ENCODE results near the gene CHMP2A.

The CHMP2A gene

DNA sequence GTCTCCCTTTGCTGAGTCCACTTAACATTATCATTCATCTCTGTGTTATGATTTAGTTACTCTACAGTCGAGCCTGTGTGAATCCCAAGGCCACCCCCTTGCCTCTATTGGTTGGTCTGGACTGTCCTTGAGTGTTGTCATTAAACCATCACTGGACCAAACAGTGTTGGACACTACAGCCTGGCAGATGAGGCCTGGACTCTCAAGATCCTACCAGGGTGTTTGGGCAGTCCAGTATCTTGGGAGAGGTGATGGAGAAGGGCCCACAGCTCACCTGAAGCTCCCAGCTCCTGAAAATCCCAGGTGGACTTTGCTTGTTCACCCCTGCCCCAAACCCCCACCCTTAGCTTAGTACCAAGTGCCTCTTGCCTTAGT, 3.8 kb downstream of the CHMP2A start:
- in situ Hi-C loops (cut with HindIII; ENCODE audit: low pct_ligation_motif_present, low sequenced_read_pairs), result no loop called here
- H3K4me3 ChIP-seq (ENCODE audit: low read depth, low read length), result no peak overlapping the region
- no peaks in the 10 kb centered on the region for H3K27me3 ChIP-seq (replicated peaks)
- no peak for DNase-seq
- no peak overlapping the region for H3K27ac ChIP-seq
- TF ChIP-seq, protein P1, sequence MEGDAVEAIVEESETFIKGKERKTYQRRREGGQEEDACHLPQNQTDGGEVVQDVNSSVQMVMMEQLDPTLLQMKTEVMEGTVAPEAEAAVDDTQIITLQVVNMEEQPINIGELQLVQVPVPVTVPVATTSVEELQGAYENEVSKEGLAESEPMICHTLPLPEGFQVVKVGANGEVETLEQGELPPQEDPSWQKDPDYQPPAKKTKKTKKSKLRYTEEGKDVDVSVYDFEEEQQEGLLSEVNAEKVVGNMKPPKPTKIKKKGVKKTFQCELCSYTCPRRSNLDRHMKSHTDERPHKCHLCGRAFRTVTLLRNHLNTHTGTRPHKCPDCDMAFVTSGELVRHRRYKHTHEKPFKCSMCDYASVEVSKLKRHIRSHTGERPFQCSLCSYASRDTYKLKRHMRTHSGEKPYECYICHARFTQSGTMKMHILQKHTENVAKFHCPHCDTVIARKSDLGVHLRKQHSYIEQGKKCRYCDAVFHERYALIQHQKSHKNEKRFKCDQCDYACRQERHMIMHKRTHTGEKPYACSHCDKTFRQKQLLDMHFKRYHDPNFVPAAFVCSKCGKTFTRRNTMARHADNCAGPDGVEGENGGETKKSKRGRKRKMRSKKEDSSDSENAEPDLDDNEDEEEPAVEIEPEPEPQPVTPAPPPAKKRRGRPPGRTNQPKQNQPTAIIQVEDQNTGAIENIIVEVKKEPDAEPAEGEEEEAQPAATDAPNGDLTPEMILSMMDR (IDR thresholded peaks at IDR 0.05; ENCODE audit: low read depth, low read length, missing control alignments), result no peak
- H3K36me3 ChIP-seq (replicated peaks), result peaks cover 64% of the 10 kb centered on the region

DNA sequence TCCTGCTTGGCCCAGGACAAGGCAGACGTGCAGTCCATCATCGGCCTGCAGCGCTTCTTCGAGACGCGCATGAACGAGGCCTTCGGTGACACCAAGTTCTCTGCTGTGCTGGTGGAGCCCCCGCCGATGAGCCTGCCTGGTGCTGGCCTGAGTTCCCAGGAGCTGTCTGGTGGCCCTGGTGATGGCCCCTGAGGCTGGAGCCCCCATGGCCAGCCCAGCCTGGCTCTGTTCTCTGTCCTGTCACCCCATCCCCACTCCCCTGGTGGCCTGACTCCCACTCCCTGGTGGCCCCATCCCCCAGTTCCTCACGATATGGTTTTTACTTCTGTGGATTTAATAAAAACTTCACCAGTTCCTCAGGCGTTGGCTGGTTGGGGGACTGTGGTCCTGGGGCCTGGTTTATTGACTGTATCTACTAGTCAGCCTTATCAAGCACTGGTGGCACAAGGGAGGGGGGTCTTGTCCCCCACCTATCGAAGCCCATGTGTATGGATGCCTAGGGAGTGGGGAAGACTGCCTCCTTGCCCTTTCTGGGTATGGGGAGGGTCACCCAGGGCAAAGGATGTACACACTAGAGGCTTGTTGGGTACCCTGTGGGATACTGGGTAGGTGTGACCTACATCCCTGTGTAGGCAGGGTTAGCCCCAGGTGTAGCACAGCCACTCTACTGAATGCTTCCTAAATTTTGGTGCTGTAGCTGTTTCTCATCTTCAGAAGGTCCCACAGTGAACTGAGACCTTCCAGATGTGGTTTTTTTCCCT, 4.4 kb downstream of the CHMP2A start:
- Histone ChIP-seq H3K36me3 (replicated peaks) (peaks cover 61% of the 10 kb centered on the region), H3K4me3 (ENCODE audit: low read depth, low read length) (no peak overlapping the region), H3K27ac (no peak overlapping the region), H3K27me3 (replicated peaks) (no peaks in the 10 kb centered on the region)
- DNase-seq, result no peak
- TF ChIP-seq, protein P1 (IDR thresholded peaks at IDR 0.05; ENCODE audit: low read depth, low read length, missing control alignments), result no peak
- in situ Hi-C loops (cut with HindIII; ENCODE audit: low pct_ligation_motif_present, low sequenced_read_pairs), result no loop called here

DNA sequence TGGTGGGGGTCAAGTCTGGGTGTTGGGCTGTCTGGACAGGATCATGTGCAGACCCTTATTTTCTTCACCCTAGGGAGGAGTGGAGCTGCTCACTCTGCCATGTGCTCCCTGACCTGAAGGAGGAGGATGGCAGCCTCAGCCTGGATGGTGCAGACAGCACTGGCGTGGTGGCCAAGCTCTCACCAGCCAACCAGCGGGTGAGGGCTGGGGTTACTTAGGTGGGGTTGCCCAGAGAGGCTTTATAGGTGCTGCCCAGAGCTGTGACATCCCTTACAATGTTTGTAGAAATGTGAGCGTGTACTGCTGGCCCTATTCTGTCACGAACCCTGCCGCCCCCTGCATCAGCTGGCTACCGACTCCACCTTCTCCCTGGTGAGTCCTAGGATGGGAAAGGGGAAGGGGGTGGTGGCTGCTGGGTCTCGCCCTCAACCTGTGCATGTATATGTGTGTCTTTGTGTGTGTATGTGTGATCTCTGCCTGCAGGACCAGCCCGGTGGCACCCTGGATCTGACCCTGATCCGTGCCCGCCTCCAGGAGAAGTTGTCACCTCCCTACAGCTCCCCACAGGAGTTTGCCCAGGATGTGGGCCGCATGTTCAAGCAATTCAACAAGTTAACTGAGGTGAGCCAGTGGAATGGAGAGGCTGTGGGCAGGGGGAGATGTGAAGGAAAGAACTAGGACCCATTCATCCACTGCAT, 5.1 kb downstream of the CHMP2A start:
- Histone ChIP-seq H3K27me3 (replicated peaks) (no peaks in the 10 kb centered on the region), H3K4me3 (ENCODE audit: low read depth, low read length) (no peak overlapping the region), H3K27ac (no peak overlapping the region), H3K36me3 (replicated peaks) (peaks cover 58% of the 10 kb centered on the region)
- in situ Hi-C loops (cut with HindIII; ENCODE audit: low pct_ligation_motif_present, low sequenced_read_pairs), result no loop called here
- DNase-seq, result no peak
- TF ChIP-seq, protein P1 (IDR thresholded peaks at IDR 0.05; ENCODE audit: low read depth, low read length, missing control alignments), result no peak

GRCh38 chr19:58548859-58549663, 5.8 kb downstream of the CHMP2A start:
- Histone ChIP-seq H3K4me3 (ENCODE audit: low read depth, low read length) (no peak overlapping the region), H3K27ac (no peak overlapping the region), H3K27me3 (replicated peaks) (no peaks in the 10 kb centered on the region), H3K36me3 (replicated peaks) (peaks cover 58% of the 10 kb centered on the region)
- no peak for DNase-seq
- in situ Hi-C loops (cut with HindIII; ENCODE audit: low pct_ligation_motif_present, low sequenced_read_pairs), result no loop called here
- TF ChIP-seq, protein P1 (IDR thresholded peaks at IDR 0.05; ENCODE audit: low read depth, low read length, missing control alignments), result no peak

DNA sequence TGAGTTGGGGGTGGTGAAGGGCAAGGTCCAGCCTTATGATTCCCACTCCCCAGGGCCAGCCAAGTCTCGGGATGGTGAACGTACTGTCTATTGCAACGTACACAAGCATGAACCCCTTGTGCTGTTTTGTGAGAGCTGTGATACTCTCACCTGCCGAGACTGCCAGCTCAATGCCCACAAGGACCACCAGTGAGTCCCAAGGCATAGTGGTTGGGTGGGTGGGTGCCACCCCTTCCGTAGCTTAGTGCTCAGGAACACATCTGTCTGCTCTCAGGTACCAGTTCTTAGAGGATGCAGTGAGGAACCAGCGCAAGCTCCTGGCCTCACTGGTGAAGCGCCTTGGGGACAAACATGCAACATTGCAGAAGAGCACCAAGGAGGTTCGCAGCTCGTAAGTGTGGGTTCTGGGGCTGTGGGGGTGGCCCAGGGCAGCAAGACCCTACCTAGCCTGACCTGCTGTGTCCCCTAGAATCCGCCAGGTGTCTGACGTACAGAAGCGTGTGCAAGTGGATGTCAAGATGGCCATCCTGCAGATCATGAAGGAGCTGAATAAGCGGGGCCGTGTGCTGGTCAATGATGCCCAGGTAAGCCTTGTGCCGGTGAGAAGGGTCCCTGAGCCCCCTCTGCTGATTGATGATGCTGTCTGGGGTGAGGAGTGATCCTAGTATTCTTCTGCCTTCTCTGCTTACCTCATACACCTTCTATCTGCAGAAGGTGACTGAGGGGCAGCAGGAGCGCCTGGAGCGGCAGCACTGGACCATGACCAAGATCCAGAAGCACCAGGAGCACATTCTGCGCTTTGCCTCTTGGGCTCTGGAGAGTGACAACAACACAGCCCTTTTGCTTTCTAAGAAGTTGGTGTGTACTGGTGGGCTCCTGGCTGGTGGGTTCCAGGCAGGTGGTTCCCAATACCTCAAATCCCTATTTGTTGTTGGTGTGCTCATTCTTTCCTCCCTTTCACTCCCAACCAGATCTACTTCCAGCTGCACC, 7.3 kb downstream of the CHMP2A start:
- no peak for DNase-seq
- in situ Hi-C loops (cut with HindIII; ENCODE audit: low pct_ligation_motif_present, low sequenced_read_pairs), result no loop called here
- H3K4me3 ChIP-seq (ENCODE audit: low read depth, low read length), result peak overlapping the region; percentile 5
- no peak overlapping the region for H3K27ac ChIP-seq
- no peaks in the 10 kb centered on the region for H3K27me3 ChIP-seq (replicated peaks)
- peaks cover 54% of the 10 kb centered on the region for H3K36me3 ChIP-seq (replicated peaks)
- TF ChIP-seq, protein P1 (IDR thresholded peaks at IDR 0.05; ENCODE audit: low read depth, low read length, missing control alignments), result no peak

Measured in brain microvascular endothelial cell (primary cell).